HG02938 (cell line): ENCODE data around the gene SMIM22.
"Not testable (repeated sequence)": the region's sequence is repeated elsewhere in the genome, so short reads cannot be mapped to it uniquely, and the experiment has no call there.

Experiments
- ATAC-seq: cut with Tn5 transposase; IDR thresholded peaks from one replicate; pipeline ENCODE4 v1.9.1; 2021; ENCODE audit warnings: mild to moderate bottlenecking, moderate library complexity; ENCODE audit not compliant: unreplicated experiment

Gene SMIM22

GRCh38 chr16:4768549-4769305 lies 26.4 kb upstream of the SMIM22 start:
- peak; percentile 45 for ATAC-seq

DNA sequence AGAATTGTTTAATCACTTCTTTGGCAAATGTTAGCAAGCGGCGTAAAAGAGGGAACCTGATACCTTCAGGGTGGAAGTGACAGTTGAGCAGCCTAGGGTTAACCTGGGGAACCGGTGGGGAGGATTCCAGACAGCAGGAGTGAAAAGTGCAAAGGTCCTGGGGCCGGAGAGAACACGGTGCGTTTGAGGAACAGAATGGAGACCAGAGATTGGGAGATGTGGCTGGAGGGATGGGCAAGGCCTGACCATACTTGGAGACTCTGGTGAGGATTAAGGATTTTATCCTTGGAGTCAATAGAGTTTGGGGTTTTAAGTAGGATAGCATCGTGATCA lies 25.9 kb upstream of the SMIM22 start:
- ATAC-seq = no peak

GRCh38 chr16:4771646-4772045 lies 23.5 kb upstream of the SMIM22 start:
- ATAC-seq = no peak

DNA sequence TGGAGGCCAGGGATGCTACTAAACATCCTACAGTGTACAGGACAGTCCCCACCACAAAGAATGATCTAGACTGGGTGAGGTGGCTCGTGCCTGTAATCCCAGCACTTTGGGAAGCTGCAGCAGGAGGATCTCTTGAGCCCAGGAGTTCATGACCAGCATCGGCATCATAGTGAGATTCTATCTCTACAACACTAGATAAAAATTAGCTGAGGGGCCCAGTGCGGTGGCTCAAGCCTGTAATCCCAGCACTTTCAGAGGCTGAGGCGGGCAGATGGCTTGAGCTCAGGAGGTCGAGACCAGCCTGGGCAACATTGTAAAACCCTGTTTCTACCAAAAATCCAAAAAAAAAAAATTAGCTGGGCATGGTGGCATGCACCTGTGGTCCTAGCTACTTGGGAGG lies 22.8 kb upstream of the SMIM22 start:
- no peak for ATAC-seq

GRCh38 chr16:4775005-4775404 lies 20.2 kb upstream of the SMIM22 start:
- ATAC-seq = no peak

- no peak for ATAC-seq
Observed at GRCh38 chr16:4776141-4776705, 18.9 kb upstream of the SMIM22 start.

- no peak for ATAC-seq
Observed at GRCh38 chr16:4777339-4778049, 17.7 kb upstream of the SMIM22 start.

GRCh38 chr16:4778050-4778392 lies 17.1 kb upstream of the SMIM22 start:
- ATAC-seq = no peak

DNA sequence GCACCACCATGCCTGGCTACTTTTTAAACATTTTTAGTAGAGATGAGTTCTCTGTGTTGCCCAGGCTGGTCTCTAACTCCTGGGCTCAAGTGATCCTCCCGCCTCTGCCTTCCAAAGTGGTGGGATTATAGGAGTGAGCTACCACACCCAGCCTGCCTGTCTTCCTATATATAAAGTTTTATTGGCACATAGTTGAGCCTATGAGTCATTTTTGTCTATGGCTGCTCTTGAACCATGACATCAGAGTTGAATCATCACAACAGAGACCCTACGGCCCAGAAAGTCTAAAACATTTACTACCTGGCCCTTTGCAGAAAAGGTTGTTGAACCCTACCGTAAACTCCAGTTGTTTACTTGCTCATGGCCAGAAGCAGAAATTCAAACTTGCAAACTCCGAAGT lies 14.9 kb upstream of the SMIM22 start:
- ATAC-seq = no peak

GRCh38 chr16:4783251-4783950 lies 11.8 kb upstream of the SMIM22 start:
- no peak for ATAC-seq

- ATAC-seq = no peak
Observed at GRCh38 chr16:4783951-4784336, 11.2 kb upstream of the SMIM22 start.

DNA sequence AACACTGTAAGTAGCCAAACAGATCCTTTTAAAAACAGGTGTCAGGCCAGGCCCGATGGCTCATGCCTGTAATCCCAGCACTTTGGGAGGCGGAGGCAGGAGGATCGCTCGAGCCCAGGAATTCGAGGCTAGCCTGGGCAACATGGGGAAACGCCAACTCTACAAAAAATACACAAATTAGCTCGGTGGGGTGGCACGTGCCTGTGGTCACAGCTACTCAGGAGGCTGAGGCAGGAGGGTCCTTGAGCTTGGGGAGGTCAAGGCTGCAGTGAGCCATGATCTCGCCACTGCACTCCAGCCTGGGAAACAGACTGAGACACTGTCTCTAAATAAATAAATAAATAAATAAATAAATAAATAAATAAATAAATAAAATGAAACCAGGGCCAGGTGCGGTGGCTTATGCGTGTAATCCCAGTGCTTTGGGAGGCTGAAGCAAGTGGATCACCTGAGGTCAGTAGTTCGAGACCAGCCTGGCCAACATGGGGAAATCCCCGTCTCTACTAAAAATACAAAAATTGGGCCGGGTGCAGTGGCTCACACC lies 10.7 kb upstream of the SMIM22 start:
- ATAC-seq = not testable (repeated sequence)

DNA sequence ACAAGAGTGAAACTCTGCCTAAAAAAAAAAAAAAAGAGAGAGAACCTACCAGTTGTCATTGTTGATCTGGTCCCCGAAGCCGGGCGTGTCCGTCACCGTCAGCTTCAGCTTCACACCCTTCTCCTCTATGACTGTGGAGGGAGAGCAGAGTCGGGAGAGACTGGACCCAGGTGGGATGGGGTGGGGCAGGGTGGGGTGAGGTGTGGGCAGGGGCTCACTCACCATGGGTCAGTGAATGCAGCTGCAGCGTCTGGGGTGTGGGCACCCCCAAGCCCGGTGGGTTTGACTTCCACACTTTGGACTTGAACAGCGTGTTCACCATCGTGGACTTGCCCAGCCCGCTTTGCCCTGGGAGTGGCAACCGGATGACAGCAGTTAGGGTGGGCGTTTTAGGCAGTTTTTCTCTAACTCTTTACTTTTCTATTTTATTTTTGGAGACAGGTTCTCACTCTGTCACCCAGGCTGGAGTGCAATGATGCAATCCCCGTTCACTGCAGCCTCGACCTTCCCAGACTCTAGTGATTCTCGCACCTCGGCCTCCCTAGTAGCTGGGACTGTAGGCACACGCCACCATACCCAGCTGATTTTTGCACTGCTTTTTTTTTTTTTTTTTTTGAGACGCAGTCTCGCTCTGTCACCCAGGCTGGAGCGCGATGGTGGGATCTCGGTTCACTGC lies 9.3 kb upstream of the SMIM22 start:
- no peak for ATAC-seq

DNA sequence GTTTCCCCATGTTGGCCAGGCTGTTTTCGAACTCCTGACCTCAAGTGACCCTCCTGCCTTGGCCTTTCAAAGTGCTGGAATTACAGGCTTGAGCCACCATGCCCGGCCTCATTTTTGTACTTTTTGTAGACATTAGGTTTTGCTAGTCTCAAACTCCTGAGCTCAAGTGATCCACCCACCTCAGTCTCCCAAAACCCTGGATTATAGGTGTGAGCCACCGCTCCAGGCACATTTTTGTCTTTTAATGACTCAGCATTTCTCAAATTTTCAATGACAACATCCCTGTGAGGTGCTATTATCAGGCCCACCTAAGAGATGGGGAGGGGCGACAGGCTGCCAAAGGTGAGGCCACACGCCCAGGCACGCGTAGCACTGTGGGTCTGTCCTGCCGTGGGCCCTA lies 8.1 kb upstream of the SMIM22 start:
- no peak for ATAC-seq

GRCh38 chr16:4787627-4788482 lies 7.3 kb upstream of the SMIM22 start, which contains the start of gene SEPTIN12:
TSS of gene SEPTIN12 (minus strand) at chr16:4788345. CDS start at chr16:4787645, 700 bp downstream.
- no peak for ATAC-seq

- ATAC-seq = no peak
Observed at GRCh38 chr16:4788489-4788889, 6.7 kb upstream of the SMIM22 start.

GRCh38 chr16:4788910-4789309 lies 6.3 kb upstream of the SMIM22 start:
- ATAC-seq = no peak

- ATAC-seq = no peak
Observed at GRCh38 chr16:4790261-4790660, 4.9 kb upstream of the SMIM22 start.

GRCh38 chr16:4790871-4791270 lies 4.3 kb upstream of the SMIM22 start:
- ATAC-seq = no peak

DNA sequence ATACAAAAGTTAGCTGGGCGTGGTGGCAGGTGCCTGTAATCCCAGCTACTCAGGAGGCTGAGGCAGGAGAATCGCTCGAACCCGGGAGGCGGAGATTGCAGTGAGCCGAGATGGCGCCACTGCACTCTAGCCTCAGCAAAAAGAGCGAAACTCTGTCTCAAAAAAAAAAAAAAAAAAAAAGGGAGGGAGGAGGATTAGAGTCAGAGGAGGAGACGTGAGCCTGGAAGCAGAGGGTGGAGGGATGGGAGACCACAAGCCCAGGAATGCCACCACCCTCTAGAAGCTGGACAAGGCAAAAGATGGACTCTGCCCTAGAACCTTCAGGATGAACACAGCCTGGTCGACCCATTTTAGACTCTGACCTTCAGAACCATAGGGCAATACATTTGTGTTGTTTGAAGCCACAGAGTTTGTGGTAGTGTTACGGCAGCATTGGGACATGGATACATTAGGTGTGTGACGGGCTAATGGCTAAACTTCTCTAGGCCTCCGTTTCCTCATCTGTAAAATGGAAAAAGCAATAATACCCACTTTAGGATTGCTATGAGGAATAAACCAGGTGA lies 2.1 kb upstream of the SMIM22 start:
- ATAC-seq = no peak
